CD4-positive, alpha-beta T cell treated with Interleukin-15 for 1 hour (primary cell): ENCODE measurements around the gene MT1A.
"Not testable (repeated sequence)": the region's sequence is repeated elsewhere in the genome, so short reads cannot be mapped to it uniquely, and the experiment has no call there.

ENCODE experiments used
- DNase-seq: peaks from one replicate; pipeline ENCODE4 v3.0.0-alpha.2; 2020

The MT1A gene

DNA sequence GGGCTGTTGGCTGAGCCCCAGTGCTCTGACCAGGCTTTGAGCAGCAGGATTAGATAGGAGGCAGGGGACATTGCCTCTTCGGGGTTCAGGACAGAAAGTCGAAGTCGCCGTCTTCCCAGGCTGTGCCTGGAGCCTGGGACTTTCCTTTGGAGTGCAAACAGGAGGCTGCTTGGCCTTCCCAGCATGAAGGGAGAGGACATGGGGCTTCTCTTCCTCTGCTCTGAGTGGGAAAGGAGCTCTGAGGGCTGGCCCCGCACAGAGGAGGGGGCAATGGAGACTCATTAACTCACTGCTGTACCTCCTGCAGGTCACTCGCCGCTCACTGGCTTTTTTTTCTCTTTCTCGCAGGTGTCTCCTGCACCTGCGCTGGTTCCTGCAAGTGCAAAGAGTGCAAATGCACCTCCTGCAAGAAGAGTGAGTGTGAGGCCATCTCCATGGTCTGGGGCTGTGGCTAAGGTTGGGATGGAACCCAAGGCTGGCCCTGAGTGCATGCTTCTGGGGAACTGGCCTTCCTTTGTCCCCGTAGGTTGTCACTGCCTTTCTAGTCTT lies 19.9 kb downstream of the MT1A start:
- DNase-seq = no peak

DNA sequence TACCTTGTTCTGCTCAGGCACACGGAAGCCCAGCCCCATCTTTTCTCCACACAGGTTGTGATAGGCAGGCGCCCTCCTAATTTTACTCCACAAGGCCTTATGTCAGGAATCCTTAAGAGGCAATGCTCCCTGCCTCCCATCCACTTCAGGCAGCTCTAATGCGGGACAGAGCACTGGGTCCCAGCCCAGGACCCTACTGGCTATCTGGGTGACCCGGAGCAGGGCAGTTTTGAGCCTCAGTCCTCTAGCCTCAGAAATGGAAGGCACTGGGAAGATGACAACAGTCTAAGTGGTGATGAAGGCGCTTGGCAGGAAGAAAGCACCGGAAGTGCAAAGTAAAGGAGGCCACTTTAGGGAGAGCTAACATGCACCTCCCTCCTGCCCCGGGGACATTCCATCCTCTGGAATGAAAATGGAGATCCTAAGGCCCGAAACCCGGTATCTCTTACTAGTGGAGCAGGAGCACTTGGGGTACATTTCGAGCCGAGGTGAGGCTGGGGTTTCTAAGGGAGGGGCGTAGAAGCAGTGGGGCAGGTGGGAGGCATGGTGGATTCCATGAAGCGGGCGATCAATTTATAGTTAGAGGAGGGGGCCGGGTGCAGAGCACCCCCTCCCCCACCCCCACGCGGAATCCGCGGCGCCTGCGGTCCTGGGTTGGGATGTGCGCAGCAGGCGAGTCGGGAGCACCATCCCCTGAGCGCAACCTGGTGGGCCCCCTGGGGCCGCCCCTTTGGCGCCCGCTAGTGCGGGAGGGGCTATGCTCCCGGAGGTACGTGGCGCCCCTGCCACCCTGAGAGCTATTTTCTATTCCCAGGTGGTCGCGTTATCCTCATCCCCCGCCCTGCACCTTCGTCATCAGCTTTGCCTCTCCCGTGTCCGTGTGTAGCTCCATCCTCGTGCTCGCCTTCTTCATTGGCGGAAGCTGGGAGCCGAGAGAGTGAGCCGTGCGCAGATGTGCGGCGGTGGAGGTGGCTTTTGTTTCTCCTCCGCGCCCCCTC lies 24.2 kb downstream of the MT1A start:
- DNase-seq = no peak

DNA sequence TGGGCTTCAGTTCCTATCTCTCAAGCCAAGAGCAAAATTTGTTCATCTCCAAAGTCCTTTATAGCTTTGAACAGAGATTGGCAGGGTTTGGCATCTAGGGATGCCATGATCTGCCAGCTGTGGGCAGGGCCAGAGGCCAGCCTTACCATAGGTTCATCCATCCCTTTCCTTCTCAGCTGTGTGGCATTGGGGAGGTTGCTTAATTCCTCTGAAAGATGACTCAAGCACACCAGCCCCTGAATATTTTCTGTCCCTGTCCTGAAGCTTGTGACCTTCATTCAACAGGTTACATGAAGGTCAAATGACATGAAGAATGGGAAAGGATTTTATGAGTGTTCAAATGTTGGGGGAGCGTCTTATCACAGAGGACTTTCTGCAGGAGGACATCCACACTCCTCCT lies 26.0 kb downstream of the MT1A start:
- no peak for DNase-seq

DNA sequence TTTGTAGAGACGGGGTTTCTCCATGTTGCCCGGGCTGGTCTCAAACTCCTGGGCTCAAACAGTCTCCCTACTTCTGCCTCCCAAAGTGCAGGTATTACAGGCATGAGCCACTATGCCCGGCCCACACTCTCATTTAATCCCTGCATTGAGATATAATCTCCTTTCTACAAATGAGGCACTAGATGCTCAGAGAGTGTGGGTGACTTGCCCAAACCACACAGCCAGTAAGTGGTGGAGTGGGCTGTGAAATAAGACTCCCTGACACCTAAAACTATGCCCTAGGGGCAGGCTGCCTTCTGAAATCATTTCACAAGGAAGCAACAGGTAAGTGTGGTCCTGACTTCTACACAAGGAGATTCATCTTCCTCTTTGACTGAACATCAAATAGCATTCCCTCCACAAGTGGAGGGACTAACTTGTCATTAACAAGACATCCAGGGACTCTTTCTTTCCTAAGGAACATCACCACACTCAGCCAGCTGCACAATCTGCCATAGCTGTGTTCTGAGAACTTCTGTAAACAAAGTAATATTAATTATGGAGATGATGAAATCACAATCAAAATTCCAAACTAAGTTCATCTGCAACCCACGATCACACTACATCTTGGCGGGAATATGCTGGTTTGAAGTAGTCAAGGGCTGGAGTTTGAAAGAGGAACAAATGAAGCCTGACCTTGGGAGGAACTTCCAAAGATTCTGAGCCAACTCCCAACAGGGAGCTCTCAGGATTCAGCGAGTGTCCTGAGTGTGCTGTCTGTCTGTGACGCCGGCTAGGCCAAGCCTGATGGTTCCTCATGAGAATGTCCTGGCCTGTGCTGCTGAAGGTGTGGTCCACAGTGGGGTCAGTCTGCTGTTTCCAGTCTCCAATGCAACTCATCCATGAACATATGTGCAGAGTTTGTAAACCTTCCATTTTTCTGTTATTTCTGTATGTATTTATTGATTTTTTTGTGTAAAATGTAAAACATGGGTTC lies 27.1 kb downstream of the MT1A start:
- DNase-seq = not testable (repeated sequence)

DNA sequence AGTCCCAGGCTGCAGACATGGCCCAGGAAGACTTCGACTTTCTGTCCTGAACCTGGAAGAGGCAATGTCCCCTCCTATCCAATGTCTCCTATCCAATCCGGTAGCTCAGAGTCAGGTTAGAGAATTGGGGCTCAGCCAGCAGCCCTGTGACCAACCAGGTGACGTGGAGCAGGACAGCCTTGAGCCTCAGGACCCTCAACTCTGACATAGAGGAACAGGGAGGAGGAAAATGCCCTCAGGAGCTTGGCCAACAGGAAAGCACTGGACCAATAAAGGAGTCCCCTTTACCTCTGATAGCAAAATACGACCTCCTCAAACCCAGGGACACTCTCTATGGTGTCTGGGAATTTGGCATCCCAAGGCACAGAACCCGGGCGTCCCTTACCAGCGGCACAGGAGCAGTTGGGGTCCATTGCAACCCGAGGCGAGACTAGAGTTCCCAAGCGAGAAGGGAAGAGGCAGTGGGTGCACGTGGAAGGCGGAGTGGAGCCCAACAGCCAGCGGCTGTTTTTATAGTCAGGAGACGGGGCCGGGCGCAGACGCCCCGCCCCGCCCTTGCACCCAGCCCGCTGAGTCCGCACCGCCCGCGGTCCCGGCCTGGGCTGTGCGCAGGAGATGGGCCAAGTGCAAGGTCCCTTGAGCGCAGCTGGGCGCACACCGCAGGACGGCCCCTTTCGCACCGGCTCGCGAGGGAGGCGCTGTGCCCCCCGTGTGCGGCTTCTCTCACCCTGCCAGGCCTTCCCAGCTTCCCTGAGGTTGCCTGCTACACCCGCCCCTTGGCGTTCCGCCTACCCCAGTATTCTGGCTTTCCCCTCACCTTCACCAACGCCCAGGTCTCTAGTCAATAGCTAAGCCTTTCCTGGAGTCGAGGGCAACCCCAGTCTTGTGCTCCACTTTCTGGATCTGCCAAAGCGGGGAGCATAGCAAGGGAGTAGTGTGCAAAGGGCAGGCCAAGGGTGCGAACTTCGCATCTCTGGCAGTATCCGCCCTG lies 29.4 kb downstream of the MT1A start, which contains the start of gene MT1G:
MT1G (minus strand) TSS at position 485 of the 991 bp plus-strand sequence; CDS start at position 413, 72 bp downstream.
- no peak for DNase-seq

DNA sequence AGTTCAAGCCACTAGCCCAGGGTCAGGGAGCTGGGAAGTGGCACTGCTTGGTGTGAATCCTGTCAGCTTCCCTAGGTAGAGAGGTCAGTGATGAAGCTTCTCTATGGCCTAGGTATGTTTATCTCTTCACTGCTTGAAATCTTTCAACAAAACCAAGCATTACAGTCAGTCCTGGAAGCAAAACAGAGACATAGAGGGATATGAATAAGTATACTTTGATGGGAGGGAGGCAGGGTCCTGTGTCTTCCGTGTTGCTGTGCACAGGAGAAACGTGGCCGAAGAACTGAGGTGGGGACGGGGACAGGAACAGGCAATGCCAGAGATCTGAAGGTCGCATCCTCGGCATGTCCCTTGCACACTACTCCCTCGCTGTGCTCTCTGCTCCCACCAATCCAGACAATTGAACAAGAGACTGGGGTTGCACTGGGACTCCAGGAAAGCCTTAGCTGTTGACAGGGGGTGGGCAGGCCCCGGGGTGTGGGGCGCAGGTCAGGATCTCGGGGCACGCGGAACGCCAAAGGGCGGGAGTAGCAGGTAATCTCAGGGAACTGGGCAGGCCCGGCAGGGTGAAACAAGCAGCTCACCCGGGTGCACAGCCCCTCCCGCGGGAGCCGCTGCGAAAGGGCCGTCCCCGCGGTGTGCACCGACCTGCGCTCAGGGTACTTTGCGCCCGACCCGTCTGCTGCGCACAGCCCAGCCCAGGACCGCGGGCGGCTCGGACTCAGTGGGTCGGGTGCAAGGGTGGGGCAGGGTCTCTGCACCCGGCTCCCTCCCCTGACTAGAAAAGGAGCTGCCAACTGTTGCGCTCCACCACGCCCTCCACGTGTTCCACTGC lies 30.8 kb downstream of the MT1A start, which contains the start of gene MT1H:
MT1H (plus strand) TSS at position 810 of the 835 bp plus-strand sequence. CDS start 71 bp downstream, outside the sequence.
- DNase-seq = no peak

DNA sequence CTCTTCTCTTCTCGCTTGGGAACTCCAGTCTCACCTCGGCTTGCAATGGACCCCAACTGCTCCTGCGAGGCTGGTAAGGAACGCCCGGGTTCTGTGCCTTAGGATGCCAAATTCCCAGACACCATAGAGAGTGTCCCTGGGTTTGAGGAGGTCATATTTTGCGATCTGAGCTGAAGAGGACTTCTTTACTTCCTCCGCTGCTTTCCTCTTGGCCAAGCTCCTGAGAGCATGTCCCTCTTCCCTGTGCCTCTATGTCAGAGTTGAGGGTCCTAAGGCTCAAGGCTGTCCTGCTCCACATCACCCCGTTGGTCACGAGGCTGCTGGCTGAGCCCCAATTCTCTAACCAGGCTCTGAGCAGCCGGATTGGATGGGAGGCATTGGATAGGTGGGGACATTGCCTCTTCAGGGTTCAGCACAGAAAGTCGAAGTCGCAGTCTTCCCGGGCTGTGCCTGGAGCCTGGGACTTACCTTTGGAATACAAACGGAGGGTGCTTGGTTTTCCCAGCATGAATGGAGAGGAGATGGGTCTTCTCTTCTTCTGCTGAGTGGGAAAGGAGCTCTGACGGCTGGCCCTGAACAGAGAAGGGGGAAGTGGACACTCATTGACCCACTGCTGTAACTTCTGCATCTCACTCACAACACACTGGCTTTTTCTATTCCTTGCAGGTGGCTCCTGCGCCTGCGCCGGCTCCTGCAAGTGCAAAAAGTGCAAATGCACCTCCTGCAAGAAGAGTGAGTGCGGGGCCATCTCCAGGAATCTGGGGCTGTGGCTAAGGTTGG lies 31.6 kb downstream of the MT1A start:
- no peak for DNase-seq

DNA sequence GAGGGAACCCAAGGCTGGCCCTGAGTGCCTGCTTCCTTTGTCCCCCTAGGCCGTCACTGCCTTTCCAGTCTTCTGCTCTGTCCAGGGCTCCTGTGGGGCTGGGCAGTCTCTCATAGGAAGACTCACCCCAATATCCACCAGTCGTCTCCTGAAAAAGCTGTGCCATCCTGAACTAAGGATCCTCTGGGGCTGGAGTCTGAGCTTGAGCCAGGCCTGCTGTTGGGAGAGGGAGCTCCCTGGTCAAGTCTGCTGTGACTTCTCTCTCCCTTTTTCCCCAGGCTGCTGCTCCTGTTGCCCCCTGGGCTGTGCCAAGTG lies 32.1 kb downstream of the MT1A start:
- DNase-seq = no peak

DNA sequence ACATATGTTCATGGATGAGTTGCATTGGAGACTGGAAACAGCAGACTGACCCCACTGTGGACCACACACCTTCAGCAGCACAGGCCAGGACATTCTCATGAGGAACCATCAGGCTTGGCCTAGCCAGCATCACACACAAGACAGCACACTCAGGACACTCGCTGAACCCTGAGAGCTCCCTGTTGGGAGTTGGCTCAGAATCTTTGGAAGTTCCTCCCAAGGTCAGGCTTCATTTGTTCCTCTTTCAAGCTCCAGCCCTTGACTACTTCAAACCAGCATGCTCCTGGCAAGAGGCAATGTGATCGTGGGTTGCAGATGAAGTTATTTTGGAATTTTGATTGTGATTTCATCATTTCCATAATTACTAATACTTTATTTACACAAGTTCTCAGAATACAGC lies 33.2 kb downstream of the MT1A start:
- DNase-seq = not testable (repeated sequence)

DNA sequence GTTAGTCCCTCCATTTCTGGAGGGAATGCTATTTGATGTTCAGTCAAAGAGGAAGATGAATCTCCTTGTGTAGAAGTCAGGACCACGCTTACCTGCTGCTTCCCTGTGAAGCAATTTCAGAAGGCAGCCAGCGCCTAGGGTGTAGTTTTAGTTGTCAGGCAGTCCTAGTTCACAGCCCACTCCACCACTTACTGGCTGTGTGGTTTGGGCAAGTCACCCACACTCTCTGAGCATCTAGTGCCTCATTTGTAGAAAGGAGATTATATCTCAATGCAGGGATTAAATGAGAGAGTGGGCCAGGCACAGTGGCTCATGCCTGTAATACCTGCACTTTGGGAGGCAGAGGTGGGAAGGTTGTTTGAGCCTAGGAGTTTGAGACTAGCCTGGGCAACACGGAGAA lies 33.7 kb downstream of the MT1A start:
- not testable (repeated sequence) for DNase-seq

DNA sequence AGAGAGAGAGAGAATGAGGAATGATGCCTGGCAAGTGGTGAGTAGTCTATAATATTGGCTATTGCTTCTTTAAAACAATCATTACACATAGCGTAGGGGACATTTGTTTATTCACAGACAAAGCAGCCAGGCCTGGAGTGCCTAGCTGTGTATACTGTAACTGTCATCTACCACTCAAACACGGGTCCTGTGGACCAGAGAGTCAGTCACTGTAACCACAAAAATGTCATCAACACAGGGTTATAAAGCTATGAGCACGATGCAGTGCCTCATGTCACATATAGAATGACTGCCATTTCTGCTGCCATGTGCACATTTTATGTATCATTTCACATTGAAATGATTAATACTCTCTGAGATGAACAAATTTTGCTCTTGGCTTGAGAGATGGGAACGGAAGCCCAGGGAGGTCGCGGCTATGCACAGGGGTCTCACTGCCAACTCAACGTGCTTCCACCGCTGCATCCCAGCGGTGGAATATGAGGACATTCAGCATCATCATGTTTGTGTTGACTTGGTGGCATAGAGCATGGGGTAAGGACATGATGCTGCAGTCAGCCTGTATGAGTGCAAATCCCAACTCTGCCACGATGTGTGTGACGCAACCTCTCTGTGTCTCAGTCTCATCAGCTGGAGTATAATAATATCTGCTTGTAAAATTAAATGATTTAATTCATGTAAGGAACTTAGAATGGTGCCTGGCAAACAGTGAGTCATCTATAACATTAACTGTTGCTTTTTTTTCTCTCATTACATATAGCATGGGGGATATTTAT lies 34.5 kb downstream of the MT1A start:
- DNase-seq = no peak

DNA sequence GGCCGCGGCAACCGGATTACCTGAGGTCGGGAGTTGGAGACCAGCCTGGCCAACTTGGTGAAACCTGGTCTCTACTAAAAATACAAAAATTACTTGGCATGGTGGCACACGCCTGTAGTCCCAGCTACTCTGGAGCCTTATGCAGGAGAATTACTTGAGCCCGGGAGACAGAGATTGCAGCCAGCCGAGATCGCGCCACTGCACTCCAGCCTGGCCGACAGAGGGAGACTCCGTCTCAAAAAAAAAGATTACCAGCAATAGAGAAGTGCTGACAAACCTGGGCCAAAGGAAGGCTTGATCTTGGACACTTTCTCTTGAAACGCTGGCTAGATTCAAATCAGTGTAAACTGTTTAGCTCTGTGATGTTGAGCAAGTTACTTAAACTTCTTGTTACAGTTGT lies 35.5 kb downstream of the MT1A start:
- peak; percentile 25 for DNase-seq

DNA sequence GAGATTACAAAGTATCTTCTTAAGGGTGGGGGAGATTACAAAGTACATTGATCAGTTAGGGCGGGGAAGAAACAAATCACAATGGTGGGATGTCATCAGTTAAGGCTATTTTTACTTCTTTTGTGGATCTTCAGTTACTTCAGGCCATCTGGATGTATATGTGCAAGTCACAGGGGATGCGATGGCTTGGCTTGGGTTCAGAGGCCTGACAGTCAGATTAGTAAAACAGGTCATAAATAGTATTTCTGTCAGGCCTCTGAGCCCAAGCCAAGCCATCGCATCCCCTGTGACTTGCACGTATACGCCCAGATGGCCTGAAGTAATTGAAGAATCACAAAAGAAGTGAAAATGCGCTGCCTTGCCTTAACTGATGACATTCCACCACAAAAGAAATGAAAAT lies 36.1 kb downstream of the MT1A start:
- not testable (repeated sequence) for DNase-seq

DNA sequence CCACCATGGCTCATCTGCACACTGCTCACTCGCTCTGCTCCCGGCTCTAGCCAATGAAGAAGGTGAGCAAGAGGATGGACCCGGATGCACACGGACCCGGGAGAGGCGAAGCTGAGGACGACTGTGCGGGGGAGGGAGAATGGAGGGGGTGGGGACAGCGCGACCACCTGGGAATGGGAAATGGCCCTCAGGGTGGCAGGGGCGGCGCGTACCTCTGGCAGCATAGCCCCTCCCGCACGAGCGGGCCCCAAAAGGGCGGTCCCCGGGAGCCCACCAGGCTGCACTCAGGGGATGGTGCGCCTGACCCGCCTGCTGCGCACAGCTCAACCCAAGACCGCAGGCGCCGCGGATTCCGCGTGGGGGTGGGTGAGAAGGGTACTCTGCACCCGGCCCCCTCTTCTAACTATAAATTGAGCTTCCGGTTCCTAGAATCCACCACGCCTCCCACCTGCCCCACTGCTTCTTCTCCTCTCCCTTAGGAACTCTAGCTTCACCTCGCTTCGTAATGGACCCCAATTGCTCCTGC lies 37.3 kb downstream of the MT1A start:
- DNase-seq = peak; percentile 43

DNA sequence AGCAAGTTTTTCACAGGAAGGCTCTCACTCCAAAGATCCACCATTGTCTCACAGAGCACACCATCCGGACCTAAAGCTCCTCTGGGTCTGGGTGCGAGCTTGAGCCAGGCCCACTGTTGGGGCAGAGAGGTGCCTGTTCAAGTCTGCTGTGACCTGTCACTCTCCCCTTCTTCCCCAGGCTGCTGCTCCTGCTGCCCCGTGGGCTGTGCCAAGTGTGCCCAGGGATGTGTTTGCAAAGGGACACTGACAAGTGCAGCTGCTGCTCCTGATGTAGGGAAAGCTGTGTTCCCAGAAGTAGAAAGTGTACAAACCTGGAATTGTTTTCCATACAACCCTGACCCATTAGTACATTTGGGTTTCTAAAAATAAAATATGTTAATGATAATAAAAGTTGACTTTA lies 39.0 kb downstream of the MT1A start:
- DNase-seq = no peak

DNA sequence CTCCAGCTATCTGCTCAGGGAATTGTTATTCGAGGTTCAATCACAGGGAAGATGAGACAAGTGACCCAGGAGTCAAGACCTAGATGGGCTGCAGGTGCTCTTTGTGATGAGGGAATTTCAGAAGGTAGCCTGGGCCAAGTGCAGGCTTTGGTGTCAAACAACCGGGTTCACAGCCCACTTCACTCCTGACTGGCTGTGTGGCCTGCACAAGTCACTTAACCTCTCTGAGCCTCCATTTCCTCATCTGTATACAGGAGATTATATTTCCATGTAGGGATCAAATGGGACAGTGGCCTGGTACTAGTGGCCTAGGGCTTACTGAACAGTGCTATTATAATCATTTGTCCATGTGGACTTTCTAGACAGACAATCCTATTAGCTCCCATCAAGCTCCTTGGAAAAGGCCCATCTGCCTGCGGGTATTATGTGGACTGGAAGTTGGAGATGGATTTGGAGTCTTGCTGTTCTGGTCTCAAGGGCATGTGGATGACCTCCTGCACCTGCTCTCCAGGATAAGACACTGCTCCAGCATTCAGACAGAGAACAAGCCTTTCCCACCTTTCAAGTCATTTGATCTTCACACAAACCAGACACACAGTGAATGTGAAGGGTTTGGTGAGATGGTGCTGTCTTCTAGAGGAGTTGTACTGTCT lies 40.7 kb downstream of the MT1A start:
- DNase-seq = no peak

DNA sequence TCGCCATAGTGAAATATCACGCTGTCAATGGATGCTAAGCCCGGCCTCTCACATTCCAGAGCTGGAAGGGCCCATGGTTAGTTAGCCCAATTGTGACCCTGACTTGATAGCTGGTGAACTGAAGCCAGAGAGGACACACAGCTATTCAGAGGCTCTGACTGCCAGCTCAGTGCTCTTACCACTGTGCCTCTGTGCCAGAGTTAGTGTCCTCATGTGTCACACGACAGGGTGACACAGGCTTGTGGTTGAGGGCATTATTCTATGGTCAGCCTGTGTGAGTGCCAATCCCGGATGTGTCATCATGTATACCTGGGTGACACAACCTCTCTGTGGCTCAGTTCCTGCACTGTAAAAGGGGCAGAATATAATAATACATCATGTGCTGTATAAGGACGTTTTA lies 41.4 kb downstream of the MT1A start:
- no peak for DNase-seq
